GM12875 (cell line): ENCODE measurements around the gene NOD2.

Experiments
- H3K4me3 ChIP-seq: one replicate; pipeline ENCODE4 v1.5.1; 2011; ENCODE audit warnings: low read depth, low read length, control low read depth
- TF ChIP-seq, protein P1 (sequence below): IDR thresholded peaks from 2 replicates; pipeline ENCODE4 v1.5.1; 2011; ENCODE audit warnings: low read depth, mild to moderate bottlenecking, control low read depth, inconsistent platforms, low read length, moderate library complexity, borderline replicate concordance; ENCODE audit not compliant: insufficient read depth

The NOD2 gene

DNA sequence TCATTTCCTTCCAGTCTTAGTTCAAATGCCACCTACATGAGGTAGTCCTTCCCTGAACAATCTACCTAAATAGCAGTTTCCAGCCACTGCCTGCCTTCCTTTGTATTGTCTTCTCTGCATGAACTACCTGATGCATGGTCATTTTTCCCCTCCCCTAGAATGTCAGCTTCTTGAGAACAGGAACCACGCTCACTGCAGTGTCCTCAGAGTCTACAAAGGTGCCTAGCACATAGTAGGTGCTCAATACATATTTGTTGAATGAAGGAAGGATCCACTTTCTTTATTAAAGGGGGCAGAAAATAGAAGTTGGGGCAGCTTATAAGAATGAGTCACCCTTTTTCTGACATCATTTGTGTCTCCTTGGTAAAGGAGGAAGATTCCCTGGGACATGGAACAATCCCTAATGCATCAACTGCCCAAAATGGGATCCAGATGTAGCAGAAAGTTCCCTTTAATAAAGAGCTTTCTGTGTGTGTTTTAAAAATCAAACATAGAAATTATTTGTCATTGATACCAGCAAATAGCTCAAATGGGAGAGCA lies 44.1 kb downstream of the NOD2 start:
- no peak overlapping the region for H3K4me3 ChIP-seq
- TF ChIP-seq, protein P1, sequence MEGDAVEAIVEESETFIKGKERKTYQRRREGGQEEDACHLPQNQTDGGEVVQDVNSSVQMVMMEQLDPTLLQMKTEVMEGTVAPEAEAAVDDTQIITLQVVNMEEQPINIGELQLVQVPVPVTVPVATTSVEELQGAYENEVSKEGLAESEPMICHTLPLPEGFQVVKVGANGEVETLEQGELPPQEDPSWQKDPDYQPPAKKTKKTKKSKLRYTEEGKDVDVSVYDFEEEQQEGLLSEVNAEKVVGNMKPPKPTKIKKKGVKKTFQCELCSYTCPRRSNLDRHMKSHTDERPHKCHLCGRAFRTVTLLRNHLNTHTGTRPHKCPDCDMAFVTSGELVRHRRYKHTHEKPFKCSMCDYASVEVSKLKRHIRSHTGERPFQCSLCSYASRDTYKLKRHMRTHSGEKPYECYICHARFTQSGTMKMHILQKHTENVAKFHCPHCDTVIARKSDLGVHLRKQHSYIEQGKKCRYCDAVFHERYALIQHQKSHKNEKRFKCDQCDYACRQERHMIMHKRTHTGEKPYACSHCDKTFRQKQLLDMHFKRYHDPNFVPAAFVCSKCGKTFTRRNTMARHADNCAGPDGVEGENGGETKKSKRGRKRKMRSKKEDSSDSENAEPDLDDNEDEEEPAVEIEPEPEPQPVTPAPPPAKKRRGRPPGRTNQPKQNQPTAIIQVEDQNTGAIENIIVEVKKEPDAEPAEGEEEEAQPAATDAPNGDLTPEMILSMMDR, result no peak

DNA sequence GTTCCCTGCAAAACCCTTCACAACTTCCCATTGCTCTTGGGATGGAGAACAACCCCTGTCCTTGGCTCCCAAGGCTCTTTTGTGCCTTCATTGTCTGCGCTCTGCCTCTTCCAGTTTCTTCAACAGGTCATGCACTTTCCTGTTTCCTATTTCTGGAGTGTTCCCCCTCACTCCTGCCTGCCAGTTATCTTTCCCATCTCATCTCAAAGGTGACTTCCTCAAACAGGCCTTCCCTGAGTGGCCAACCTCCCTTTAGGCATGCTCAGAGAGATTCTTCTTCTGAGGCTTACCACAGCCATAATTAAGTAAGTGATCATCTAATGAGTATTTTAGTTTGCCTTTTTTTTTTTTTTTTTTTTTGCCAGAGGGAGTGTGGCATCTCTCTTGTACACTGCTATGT lies 45.6 kb downstream of the NOD2 start:
- H3K4me3 ChIP-seq, result no peak overlapping the region
- TF ChIP-seq, protein P1, result no peak

DNA sequence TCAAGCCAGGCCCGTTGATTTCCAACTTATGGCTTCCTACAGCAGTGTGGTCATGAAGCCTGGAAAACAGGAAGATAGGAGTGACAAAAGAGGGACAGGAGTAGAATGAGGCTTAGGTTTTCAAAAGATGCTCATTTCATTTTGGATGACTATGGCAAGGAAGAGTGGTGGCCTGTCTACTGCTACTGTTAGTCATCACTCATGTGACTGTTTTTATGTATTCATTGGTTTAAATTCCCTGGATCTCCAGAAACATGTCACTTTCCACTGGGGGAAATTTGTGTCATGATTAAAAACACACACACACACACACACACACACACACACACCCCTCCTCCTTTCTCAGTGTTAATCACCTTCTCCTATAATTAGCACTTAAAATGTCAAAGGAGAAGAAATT lies 47.3 kb downstream of the NOD2 start:
- TF ChIP-seq, protein P1, result no peak
- H3K4me3 ChIP-seq, result no peak overlapping the region

DNA sequence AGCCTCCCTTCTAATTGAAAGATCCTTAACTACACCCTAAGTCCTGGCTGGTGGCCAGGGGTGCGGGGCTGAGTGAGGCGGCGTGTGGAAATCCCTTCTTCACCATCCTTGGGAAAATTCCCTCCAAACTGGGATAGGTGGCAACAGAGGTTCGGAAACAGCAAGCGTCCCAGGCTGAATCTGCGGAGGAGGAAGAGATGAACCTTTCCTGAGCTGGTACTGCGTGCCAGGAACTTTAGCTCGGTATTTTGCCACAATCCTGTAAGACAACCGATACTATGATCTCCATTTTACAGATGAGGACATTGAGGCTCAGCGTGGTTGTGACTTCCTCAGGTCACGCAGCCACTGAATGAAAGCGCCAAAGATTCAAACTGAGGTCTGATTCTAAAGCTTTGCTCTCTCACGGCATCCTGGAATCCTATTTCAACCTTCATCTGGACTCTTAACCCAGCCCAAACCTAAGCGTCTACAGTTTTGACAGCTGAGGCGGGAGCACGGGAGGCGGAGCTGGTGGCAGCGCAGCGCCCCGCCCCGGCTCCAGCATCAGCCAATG lies 47.9 kb downstream of the NOD2 start:
- TF ChIP-seq, protein P1, result no peak
- H3K4me3 ChIP-seq, result peak overlapping the region; percentile 38

DNA sequence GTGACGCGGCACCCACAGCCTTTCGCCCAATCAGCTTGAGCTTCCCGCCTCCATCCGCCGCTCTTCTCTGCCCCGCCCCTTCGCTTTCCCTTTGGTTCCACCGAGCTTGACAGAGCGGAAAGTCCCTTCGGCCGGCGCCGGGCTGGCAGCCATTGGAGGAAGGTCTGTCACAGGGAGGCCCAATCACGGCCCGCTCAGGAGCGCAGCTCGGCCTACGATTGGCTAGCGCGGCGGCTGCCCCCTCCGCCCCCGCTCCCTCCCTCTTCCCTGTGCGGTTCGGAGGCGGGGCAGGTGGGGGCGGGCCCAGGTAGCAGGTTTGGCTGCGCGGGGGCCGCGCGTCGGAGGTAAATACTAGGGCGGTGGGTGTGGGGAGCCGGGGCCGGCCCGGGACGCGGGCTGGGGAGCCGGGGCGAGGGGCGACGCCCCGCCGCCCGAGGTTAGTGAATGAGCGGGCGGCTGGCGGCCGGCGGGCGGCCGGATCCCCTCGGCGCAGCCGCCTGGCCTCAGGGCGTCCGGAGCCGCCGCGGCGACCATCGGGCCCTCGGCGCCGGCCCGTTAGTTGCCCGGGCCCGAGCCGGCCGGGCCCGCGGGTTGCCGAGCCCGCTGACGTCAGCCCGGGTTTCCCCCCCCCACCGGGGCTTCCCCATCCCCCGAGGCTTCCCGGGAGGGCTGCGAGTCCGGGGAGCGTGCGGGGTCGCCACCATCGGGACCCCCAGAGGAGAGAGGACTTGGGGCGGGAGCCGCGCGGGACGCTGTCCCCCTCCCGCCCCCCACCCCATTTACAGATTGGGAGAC lies 48.6 kb downstream of the NOD2 start, which contains the start of gene CYLD:
Gene CYLD, plus strand, starts transcription at position 306 of the 795 bp plus-strand sequence. CDS start 7,613 bp downstream, outside the sequence.
- peak within 1 kb of the TSS; percentile 86 for H3K4me3 ChIP-seq
- TF ChIP-seq, protein P1, result no peak

DNA sequence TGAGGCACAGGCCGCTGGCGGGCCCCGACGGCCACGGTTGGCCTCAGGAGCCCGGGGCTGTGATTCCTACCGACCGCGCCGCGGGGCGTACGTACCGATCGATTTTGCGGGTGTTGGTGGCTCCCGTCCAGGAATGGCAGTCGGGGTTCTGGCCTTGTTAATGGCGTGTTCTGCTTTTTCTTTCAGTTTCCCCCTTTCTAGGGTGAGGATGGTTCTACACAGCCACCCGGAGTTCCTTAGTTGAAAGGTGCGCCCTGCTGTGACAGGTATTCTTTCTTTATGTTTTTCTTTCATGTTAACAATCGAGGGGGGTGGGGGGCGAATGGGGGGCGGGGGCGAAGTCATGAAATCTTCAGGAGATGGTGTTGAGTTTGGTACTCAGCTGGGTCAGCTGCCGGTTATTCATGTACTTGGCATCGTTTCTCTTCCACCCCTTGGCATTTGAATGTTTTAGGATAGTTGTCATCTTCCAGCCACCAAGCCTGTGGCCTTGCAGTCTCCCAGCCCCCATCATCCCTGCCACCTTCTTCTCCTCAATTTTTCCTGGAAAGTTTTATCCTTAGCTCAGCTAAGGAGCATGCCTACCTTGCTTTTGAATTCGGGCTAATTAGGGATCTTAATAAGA lies 49.3 kb downstream of the NOD2 start:
- peak overlapping the region; percentile 86 for H3K4me3 ChIP-seq
- TF ChIP-seq, protein P1, result no peak
